Memory B cell (primary cell): ENCODE results near the gene HTR7.
A peak's percentile ranks its signal among the peaks of the same experiment; 100 is the strongest.
"Not testable (repeated sequence)": the region's sequence is repeated elsewhere in the genome, so short reads cannot be mapped to it uniquely, and the experiment has no call there.

Experiments
- ATAC-seq: fragments of 150-1000 bp; cut with Tn5 transposase; 2 replicates; pipeline ENCODE4 v1.10.0; 2021; ENCODE audit warnings: low read depth, mild to moderate bottlenecking, moderate library complexity
- DNase-seq, 2 donors: peaks; one replicate each; pipeline ENCODE4 v3.0.0; 2022; ENCODE audit warnings: low spot score in 2 of 2
- H3K27ac Mint-ChIP-seq: one replicate; pipeline ENCODE4 v1.8.0; 2022; ENCODE audit warnings: mild to moderate bottlenecking, moderate library complexity, mixed read lengths
- H3K27me3 Mint-ChIP-seq: one replicate; pipeline ENCODE4 v1.8.0; 2022; ENCODE audit warnings: mixed read lengths
- H3K36me3 Mint-ChIP-seq: one replicate; pipeline ENCODE4 v1.8.0; 2022; ENCODE audit warnings: mild to moderate bottlenecking, mixed read lengths
- H3K4me1 Mint-ChIP-seq: one replicate; pipeline ENCODE4 v1.8.0; 2022; ENCODE audit warnings: mixed read lengths
- H3K4me3 Mint-ChIP-seq: one replicate; pipeline ENCODE4 v1.8.0; 2022; ENCODE audit warnings: mild to moderate bottlenecking, moderate library complexity, mixed read lengths
- H3K9me3 Mint-ChIP-seq: one replicate; pipeline ENCODE4 v1.8.0; 2022; ENCODE audit warnings: mixed read lengths

The HTR7 gene

DNA sequence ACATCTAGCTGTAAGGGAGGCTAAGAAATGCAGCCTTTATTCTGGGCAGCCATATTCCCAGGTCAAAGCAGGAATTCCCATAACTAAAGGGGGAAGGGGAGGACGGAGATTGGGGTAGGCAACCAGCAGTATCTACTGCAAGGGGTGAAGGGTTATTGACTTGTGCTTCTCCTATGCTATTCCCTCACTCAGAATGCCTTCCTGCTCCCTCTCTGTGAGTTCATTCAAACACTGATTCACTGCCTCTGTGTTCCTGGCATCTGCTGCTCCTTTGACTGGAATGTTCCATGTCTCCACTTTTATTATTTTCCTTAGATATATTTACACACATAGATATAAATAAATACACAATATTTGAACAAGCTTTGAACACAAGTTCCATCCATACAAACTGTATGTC is 11.1 kb downstream of the HTR7 start:
- H3K9me3 Mint-ChIP-seq: peaks cover 6% of the 10 kb centered on the region
- no peak for DNase-seq
- no peak for ATAC-seq
- H3K27me3 Mint-ChIP-seq: peaks cover 20% of the 10 kb centered on the region
- H3K36me3 Mint-ChIP-seq: peaks cover 4% of the 10 kb centered on the region
- H3K4me1 Mint-ChIP-seq: peaks cover 5% of the 10 kb centered on the region
- H3K27ac Mint-ChIP-seq: no peak overlapping the region
- H3K4me3 Mint-ChIP-seq: no peak overlapping the region

DNA sequence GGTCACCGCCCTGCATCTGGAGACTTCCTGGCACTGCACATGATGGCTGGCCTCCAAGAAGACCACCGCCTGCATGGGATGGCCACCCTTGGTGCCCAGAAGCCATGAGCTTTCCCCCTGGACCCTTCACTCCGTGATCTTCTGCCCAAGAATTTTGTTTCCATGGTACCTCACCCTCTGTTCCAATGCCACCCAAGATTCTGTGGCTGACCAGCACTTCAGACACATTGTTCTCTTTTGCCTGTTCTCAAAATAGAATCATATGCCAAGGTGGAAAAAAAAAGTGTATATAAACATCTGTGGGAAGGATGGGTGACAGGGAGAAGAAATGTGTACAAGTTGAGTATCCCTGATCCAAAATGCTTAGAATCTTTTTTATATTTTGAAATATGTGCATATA is 12.1 kb downstream of the HTR7 start:
- peaks cover 2% of the 10 kb centered on the region for H3K36me3 Mint-ChIP-seq
- peaks cover 18% of the 10 kb centered on the region for H3K27me3 Mint-ChIP-seq
- peaks cover 4% of the 10 kb centered on the region for H3K9me3 Mint-ChIP-seq
- H3K4me1 Mint-ChIP-seq: peaks cover 5% of the 10 kb centered on the region
- H3K27ac Mint-ChIP-seq: no peak overlapping the region
- DNase-seq (no peak), ATAC-seq (no peak)
- no peak overlapping the region for H3K4me3 Mint-ChIP-seq

DNA sequence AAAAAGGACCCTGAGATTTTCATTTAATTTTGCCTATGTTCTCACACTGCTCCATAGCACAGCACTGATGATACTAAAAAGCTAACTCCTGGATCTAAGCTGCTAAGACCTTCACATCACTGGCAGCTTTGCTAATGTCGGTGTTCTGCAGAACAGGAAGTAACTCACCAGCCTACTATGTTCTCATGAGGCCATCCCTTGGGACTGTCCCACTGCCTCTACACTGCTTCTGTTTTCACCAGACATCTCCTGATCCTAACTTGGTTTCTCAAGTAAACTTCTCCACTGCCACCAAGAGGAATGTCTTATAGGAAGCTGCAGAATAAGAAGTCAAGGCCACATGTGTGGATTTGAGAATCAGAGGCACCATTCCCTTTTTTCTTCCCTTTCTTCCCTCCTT is 15.1 kb downstream of the HTR7 start:
- Mint-ChIP-seq H3K27me3 (peaks cover 22% of the 10 kb centered on the region), H3K9me3 (no peaks in the 10 kb centered on the region), H3K4me3 (no peak overlapping the region), H3K36me3 (no peaks in the 10 kb centered on the region), H3K27ac (no peak overlapping the region), H3K4me1 (peaks cover 5% of the 10 kb centered on the region)
- no peak for DNase-seq
- peak; percentile 65 for ATAC-seq

DNA sequence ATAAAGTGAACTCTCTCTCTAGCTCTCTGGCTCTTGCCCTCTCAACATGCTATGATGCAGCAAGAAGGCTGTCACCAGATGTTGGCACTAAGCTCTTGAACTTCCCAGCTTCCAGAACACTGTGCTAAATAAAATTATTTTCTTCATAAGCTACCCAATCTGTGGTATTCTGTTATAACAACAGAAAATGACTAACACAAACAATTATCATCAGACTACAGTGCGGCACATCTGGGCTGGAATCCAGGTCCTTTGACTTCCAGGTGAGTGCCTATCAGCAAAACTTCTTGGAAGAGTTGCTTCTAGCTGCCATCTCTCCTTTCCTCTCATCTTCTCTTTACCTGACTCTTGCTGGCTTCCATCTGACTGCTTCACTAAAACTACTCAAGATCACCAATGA is 20.4 kb downstream of the HTR7 start:
- H3K27me3 Mint-ChIP-seq: peaks cover 8% of the 10 kb centered on the region
- H3K4me3 Mint-ChIP-seq: no peak overlapping the region
- no peaks in the 10 kb centered on the region for H3K9me3 Mint-ChIP-seq
- H3K36me3 Mint-ChIP-seq: no peaks in the 10 kb centered on the region
- DNase-seq (no peak), ATAC-seq (no peak)
- no peaks in the 10 kb centered on the region for H3K4me1 Mint-ChIP-seq
- H3K27ac Mint-ChIP-seq: no peak overlapping the region

DNA sequence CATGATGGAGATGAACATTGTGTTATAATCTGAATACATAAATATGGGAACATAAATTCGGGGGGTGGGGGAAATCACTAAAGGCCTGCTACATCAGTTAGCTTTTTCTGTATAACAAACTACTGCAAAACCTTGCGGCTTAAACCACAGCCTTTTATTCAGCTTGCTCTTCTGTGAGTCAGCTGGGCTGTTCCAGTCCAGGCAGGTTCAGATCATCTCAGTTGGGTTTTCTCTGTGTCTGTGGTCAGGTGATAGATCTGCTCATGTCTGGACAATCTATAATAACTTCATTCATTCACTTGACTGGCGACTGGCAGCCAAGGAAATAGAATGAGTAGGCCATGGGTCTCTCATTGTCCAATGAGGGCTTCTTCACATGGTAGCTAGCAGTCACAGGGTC is 23.5 kb downstream of the HTR7 start:
- DNase-seq (no peak), ATAC-seq (no peak)
- no peaks in the 10 kb centered on the region for H3K9me3 Mint-ChIP-seq
- H3K36me3 Mint-ChIP-seq: no peaks in the 10 kb centered on the region
- H3K4me3 Mint-ChIP-seq: no peak overlapping the region
- peaks cover 5% of the 10 kb centered on the region for H3K27me3 Mint-ChIP-seq
- H3K4me1 Mint-ChIP-seq: no peaks in the 10 kb centered on the region
- H3K27ac Mint-ChIP-seq: no peak overlapping the region

DNA sequence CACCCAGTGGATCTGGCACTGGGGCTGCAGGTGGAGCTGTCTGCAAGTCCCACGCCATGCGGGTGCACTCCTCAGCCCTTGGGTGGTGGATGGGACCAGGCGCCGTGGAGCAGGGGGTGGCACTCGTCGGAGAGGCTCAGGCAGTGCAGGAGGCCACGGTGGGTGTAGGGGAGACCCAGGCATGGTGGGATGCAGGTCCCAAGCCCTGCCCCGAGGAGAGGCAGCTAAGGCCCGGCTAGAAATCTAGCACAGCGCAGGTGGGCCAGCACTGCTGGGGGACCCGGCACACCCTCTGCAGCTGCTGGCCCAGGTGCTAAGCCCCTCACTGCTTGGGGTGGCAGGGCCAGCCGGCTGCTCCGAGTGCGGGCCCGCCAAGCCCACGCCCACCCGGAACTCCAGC is 25.7 kb downstream of the HTR7 start:
- Mint-ChIP-seq H3K27me3 (no peaks in the 10 kb centered on the region), H3K27ac (no peak overlapping the region), H3K9me3 (no peaks in the 10 kb centered on the region), H3K4me3 (no peak overlapping the region), H3K4me1 (no peaks in the 10 kb centered on the region), H3K36me3 (no peaks in the 10 kb centered on the region)
- ATAC-seq (no peak), DNase-seq (no peak)

DNA sequence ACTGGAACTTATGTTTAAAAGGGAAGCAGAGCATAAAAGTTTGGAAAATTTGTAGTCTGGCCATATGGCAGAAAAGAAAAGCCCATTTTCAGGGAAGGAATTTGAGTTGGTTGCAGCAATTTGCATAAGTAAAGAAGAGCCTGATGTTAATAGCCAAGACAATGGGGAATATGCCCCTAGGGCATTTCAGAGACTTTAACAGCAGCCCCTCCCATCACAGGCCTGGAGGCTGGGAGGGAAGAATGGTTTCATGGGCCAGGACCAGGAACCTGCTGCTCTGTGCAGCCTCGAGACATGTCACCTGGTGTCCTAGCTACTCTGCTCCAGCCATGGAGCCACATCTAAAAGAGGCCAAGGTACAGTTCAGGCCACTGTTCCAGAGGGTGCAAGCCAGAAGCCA is 35.3 kb downstream of the HTR7 start:
- no peak for ATAC-seq
- no peak for DNase-seq
- Mint-ChIP-seq H3K9me3 (peaks cover 12% of the 10 kb centered on the region), H3K36me3 (peaks cover 2% of the 10 kb centered on the region), H3K27ac (no peak overlapping the region), H3K4me1 (no peaks in the 10 kb centered on the region), H3K27me3 (peaks cover 8% of the 10 kb centered on the region), H3K4me3 (no peak overlapping the region)

DNA sequence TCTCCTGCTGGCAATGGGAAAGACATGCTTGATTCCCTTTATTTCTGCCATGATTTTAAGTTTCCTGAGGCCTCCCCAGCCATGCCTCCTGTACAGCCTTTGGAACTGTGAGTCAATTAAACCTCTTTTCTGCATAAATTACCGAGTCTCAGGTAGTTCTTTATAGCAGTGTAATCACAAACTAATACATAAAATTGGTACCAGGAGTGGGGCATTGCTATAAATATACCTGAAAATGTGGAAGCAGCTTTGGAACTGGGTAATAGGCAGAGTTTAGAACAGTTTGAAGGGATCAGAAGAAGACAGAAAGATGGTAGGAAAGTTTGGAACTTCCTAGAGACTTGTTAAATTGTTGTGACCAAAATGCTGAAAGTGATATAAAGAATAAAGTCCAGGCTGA is 36.0 kb downstream of the HTR7 start:
- H3K4me1 Mint-ChIP-seq, H3K4me3 Mint-ChIP-seq, H3K36me3 Mint-ChIP-seq, H3K27me3 Mint-ChIP-seq, H3K27ac Mint-ChIP-seq, ATAC-seq, DNase-seq: not testable (repeated sequence)
- peaks cover 11% of the 10 kb centered on the region for H3K9me3 Mint-ChIP-seq

DNA sequence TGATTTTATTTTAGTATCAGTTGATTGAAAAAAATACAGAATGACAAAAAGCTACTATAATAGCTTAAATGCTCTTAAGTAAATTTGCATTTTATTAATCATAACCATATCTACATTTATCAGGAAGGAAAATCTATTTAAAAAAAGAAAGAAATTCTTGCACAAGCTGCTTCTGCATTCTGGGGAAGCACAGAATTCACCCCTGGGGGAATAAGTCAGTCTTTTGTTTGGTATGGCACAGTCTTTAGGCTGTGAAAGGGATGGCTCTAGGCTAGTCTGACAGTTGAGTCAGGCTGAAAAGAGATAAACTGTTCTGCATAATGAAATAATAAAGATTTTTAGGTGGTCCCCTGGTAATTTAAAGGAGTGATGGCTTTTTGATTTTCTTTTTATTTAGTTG is 37.9 kb downstream of the HTR7 start:
- peaks cover 2% of the 10 kb centered on the region for H3K36me3 Mint-ChIP-seq
- peaks cover 9% of the 10 kb centered on the region for H3K9me3 Mint-ChIP-seq
- ATAC-seq: no peak
- DNase-seq: no peak
- H3K27me3 Mint-ChIP-seq: peaks cover 6% of the 10 kb centered on the region
- H3K4me3 Mint-ChIP-seq: no peak overlapping the region
- no peak overlapping the region for H3K27ac Mint-ChIP-seq
- no peaks in the 10 kb centered on the region for H3K4me1 Mint-ChIP-seq

DNA sequence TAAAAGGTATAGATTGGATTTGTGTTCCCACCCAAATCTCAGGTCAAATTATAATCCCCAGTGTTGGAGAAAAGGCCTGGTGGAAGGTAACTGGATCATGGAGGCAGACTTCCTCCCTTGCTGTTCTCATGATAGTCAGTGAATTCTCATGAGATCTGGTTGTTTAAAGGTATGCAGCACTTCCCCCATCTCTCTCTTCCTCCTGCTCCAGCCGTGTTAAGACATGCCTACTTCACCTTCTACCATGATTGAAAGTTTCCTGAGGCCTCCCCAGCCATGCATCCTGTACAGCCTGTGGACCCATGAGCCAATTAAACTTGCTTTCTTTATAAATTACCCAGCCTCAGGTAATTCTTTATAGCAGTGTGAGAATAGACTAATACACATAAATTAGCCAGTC is 39.1 kb downstream of the HTR7 start:
- no peaks in the 10 kb centered on the region for H3K4me1 Mint-ChIP-seq
- H3K9me3 Mint-ChIP-seq: peaks cover 9% of the 10 kb centered on the region
- no peak overlapping the region for H3K27ac Mint-ChIP-seq
- ATAC-seq (no peak), DNase-seq (no peak)
- peaks cover 2% of the 10 kb centered on the region for H3K36me3 Mint-ChIP-seq
- no peak overlapping the region for H3K4me3 Mint-ChIP-seq
- H3K27me3 Mint-ChIP-seq: peaks cover 8% of the 10 kb centered on the region

DNA sequence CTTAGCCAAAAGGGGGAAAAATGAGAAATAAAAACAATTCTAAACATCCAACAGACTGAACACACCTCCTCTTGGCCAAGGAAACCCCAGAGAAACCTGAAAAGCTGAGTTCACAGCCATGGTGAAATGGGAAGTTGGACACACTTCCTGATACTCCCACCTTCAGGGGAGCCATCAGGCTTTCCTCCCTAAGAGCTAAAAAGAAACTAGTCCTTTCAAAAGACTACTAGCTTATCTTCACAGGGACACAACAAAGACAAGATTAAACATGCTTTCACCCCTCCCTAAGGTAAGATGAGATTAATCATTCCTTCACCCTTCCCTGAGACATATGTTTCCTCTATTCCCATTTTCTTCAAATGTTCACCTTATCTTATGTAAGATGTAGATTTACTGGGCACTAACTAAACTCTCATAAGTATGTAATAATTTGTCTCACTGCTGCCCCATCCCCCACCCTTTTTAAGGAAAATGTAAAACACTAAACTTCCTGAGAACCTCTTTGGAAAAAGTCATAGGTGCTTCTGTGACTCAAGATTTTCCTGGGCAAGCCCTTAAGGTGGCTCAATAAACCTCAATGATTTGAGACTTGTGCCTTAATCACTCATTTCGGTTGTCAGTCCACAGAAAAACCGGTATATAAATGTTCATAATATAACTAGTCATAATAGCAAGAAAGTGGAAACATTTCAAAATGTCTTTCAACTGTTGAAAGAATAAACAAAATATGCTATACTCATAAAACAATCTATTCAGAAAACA is 40.5 kb downstream of the HTR7 start:
- Mint-ChIP-seq H3K27ac (no peak overlapping the region), H3K27me3 (peaks cover 8% of the 10 kb centered on the region), H3K36me3 (peaks cover 1% of the 10 kb centered on the region)

DNA sequence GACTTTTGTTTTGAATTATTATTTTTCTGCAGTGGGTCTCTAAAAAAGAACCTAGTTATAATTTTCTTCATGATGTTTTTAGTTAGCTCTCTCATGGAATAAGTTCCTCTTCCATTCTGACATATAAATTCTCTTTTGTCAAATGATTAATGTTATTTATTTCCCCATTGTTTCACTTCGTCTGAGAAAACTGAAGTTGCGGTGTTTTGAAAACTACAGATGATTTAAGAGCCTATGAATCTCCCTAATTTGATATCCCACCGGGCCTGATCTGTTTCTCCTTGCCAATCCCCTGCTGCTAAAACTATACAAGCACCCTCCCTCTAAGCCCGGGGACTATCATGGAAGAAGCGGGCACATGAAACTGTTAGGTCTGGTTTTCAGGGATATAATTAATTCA is 41.4 kb downstream of the HTR7 start:
- DNase-seq (no peak), ATAC-seq (no peak)
- H3K27me3 Mint-ChIP-seq: peaks cover 5% of the 10 kb centered on the region
- H3K4me3 Mint-ChIP-seq: no peak overlapping the region
- no peak overlapping the region for H3K27ac Mint-ChIP-seq
- H3K36me3 Mint-ChIP-seq: no peaks in the 10 kb centered on the region
- H3K4me1 Mint-ChIP-seq: no peaks in the 10 kb centered on the region
- peaks cover 1% of the 10 kb centered on the region for H3K9me3 Mint-ChIP-seq

More for the DNA sequence above, 40.5 kb downstream of the HTR7 start:
- DNase-seq (no peak), ATAC-seq (no peak)
- no peaks in the 10 kb centered on the region for H3K4me1 Mint-ChIP-seq
- H3K4me3 Mint-ChIP-seq: no peak overlapping the region
- H3K9me3 Mint-ChIP-seq: peaks cover 8% of the 10 kb centered on the region

DNA sequence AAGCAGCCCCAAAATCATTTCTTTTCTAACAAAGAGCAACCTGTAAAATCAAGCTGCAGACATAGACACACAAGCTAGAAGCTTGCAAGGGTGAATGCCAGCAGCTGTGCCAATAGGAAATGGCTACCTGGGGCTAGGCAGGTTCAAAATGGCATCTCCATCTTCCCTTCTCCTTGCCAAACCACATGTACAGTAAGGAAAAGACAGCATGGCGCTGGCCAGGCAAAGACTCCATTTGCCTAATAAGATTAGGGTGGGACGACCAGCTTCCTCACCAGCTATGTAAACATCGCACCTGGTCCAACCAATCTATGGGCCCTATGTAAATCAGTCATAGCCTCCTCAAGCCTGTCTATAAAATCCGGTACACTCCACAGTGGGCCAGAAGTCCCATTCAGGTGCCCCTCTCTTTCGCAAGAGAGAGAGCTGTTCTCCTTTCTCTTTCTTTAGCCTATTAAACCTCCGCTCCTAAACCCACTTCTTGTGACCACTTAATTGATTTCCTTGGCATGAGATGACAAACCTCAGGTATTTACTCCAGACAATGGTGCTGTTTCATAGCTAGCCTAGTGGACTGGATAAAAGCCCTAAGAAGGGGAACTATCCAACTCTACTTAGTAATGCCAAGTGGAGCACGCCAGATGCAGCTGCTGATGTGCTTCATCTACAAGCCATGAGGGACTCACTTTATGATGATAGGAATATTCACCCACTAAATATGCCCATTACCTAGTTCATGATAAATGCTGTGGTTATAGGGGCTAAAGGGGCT is 44.1 kb downstream of the HTR7 start:
- ATAC-seq (no peak), DNase-seq (no peak)
- Mint-ChIP-seq H3K27ac (no peak overlapping the region), H3K27me3 (peaks cover 7% of the 10 kb centered on the region), H3K9me3 (peaks cover 1% of the 10 kb centered on the region), H3K4me3 (no peak overlapping the region), H3K4me1 (no peaks in the 10 kb centered on the region), H3K36me3 (no peaks in the 10 kb centered on the region)

DNA sequence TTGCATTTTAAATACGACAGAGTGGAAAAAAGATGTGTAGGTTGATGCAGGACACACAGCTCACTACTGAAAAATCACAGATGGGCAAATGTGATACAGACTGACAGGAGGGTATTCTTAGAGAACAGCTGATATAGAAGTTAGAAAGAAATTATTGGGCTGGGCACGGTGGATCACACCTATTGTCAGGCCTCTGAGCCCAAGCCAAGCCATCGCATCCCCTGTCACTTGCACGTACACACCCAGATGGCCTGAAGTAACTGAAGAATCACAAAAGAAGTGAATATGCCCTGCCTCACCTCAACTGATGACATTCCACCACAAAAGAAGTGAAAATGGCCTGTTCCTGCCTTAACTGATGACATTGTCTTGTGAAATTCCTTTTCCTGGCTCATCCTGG is 50.7 kb downstream of the HTR7 start:
- not testable (repeated sequence) for H3K27me3 Mint-ChIP-seq, H3K9me3 Mint-ChIP-seq, H3K4me1 Mint-ChIP-seq, DNase-seq, H3K27ac Mint-ChIP-seq, ATAC-seq, H3K4me3 Mint-ChIP-seq, H3K36me3 Mint-ChIP-seq

DNA sequence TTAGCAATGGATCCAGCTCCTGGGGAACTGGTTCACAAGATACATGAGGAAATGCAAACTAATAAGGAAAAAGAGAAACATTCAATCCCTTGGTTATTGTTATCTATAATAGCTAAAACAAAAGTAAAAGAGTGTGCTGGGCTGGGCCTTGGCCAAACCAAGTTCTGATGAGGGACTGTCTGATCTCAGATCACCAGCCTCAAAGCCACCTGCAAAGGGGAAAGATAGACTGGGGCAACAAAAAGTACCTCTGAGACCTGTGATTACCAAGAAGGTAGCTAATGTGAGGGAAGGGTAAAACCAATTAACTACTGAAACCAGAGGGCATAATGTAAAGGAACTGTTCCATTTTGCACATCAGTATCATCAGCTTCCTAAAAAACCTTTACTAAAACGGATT is 51.2 kb downstream of the HTR7 start:
- Mint-ChIP-seq H3K4me3 (no peak overlapping the region), H3K36me3 (no peaks in the 10 kb centered on the region), H3K27me3 (peaks cover 6% of the 10 kb centered on the region), H3K4me1 (no peaks in the 10 kb centered on the region), H3K9me3 (no peaks in the 10 kb centered on the region), H3K27ac (no peak overlapping the region)
- DNase-seq (no peak), ATAC-seq (no peak)
